ENCODE results near the gene ADAM12. TPM values are rescaled to one million over a fixed set of nuclear protein-coding genes. Genes with fewer than 3 reads are reported as not detected.

Gene ADAM12
- total RNA-seq, 4 donors from 2014 or later: 0.19 to 2.6 (median 1.5) TPM

GRCh38 chr10:126163506-126163905 lies 224.8 kb downstream of the ADAM12 start:
- no peak for DNase-seq (ENCODE audit: low spot score in 2 of 2)
- Histone ChIP-seq H3K4me3 (no peak overlapping the region), H3K9me3 (no peaks in the 10 kb centered on the region), H3K27ac (no peak overlapping the region), H3K4me1 (no peaks in the 10 kb centered on the region), H3K36me3 (no peaks in the 10 kb centered on the region), H3K27me3 (peaks cover 3% of the 10 kb centered on the region)
- WGBS: 78% methylated on average over 4 of the region's 4 CpGs
- TF ChIP-seq, protein P1, sequence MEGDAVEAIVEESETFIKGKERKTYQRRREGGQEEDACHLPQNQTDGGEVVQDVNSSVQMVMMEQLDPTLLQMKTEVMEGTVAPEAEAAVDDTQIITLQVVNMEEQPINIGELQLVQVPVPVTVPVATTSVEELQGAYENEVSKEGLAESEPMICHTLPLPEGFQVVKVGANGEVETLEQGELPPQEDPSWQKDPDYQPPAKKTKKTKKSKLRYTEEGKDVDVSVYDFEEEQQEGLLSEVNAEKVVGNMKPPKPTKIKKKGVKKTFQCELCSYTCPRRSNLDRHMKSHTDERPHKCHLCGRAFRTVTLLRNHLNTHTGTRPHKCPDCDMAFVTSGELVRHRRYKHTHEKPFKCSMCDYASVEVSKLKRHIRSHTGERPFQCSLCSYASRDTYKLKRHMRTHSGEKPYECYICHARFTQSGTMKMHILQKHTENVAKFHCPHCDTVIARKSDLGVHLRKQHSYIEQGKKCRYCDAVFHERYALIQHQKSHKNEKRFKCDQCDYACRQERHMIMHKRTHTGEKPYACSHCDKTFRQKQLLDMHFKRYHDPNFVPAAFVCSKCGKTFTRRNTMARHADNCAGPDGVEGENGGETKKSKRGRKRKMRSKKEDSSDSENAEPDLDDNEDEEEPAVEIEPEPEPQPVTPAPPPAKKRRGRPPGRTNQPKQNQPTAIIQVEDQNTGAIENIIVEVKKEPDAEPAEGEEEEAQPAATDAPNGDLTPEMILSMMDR (IDR thresholded peaks at IDR 0.05): no peak
- TF ChIP-seq POLR2AphosphoS5 (IDR thresholded peaks at IDR 0.05): no peak
- TF ChIP-seq POLR2A (IDR thresholded peaks at IDR 0.05): no peak
- no peak for TF ChIP-seq EP300 (IDR thresholded peaks at IDR 0.05)

GRCh38 chr10:126161691-126162090 lies 226.6 kb downstream of the ADAM12 start:
- TF ChIP-seq POLR2A (IDR thresholded peaks at IDR 0.05) (no peak), EP300 (IDR thresholded peaks at IDR 0.05) (no peak), POLR2AphosphoS5 (IDR thresholded peaks at IDR 0.05) (no peak)
- TF ChIP-seq, protein P1 (IDR thresholded peaks at IDR 0.05): no peak
- 64% methylated on average over 5 of the region's 5 CpGs for WGBS
- Histone ChIP-seq H3K9me3 (no peaks in the 10 kb centered on the region), H3K27me3 (peaks cover 3% of the 10 kb centered on the region), H3K36me3 (no peaks in the 10 kb centered on the region), H3K4me3 (no peak overlapping the region), H3K27ac (no peak overlapping the region), H3K4me1 (no peaks in the 10 kb centered on the region)
- DNase-seq (ENCODE audit: low spot score in 2 of 2): no peak

- no peak for TF ChIP-seq POLR2A (IDR thresholded peaks at IDR 0.05)
- Histone ChIP-seq H3K4me1 (no peaks in the 10 kb centered on the region), H3K27me3 (peaks cover 3% of the 10 kb centered on the region), H3K4me3 (no peak overlapping the region), H3K27ac (no peak overlapping the region), H3K9me3 (no peaks in the 10 kb centered on the region), H3K36me3 (no peaks in the 10 kb centered on the region)
- WGBS: 90% methylated on average over 10 of the region's 10 CpGs
- no peak for DNase-seq (ENCODE audit: low spot score in 2 of 2)
These were observed 227.2 kb downstream of the ADAM12 start for GRCh38 chr10:126160971-126161630.

DNA sequence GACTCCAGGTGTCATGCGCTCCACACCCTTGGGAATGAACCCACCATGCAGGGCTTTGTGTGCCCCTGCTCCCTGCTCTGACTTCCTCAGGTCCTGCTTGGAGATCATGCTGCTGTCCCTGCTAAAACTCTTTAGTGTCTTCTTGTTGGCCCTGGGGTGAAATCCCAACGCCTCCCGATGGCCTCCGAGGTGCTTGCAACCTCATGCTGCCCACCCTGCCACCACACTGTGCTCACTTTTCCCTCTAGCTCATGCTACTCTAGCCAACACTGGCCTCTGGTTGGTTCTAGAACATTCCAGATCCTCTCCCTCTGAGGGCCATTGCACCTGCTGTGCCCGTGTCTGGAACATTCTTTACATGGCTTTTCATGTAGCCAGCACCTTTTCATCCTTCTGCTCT lies 227.7 kb downstream of the ADAM12 start:
- no peak overlapping the region for H3K4me3 ChIP-seq
- no peaks in the 10 kb centered on the region for H3K4me1 ChIP-seq
- DNase-seq (ENCODE audit: low spot score in 2 of 2): no peak
- peaks cover 3% of the 10 kb centered on the region for H3K27me3 ChIP-seq
- H3K27ac ChIP-seq: no peak overlapping the region
- no peaks in the 10 kb centered on the region for H3K9me3 ChIP-seq
- H3K36me3 ChIP-seq: no peaks in the 10 kb centered on the region
- 69% methylated on average over 5 of the region's 5 CpGs for WGBS
- TF ChIP-seq, protein P1 (IDR thresholded peaks at IDR 0.05): no peak
- no peak for TF ChIP-seq EP300 (IDR thresholded peaks at IDR 0.05)
- TF ChIP-seq POLR2A (IDR thresholded peaks at IDR 0.05): no peak
- TF ChIP-seq POLR2AphosphoS5 (IDR thresholded peaks at IDR 0.05): no peak

GRCh38 chr10:126158133-126158892 lies 230.0 kb downstream of the ADAM12 start:
- Histone ChIP-seq H3K27me3 (no peaks in the 10 kb centered on the region), H3K9me3 (no peaks in the 10 kb centered on the region), H3K27ac (no peak overlapping the region), H3K36me3 (no peaks in the 10 kb centered on the region), H3K4me1 (no peaks in the 10 kb centered on the region), H3K4me3 (no peak overlapping the region)
- no peak for DNase-seq (ENCODE audit: low spot score in 2 of 2)
- TF ChIP-seq EP300 (IDR thresholded peaks at IDR 0.05) (no peak), POLR2AphosphoS5 (IDR thresholded peaks at IDR 0.05) (no peak), POLR2A (IDR thresholded peaks at IDR 0.05) (no peak)
- TF ChIP-seq, protein P1 (IDR thresholded peaks at IDR 0.05): no peak
- WGBS: 74% methylated on average over 20 of the region's 20 CpGs

All from suprapubic skin (tissue), 4 donors.